Stimulated activated CD4-positive, alpha-beta T cell treated with anti-CD3 and anti-CD28 coated beads, Interleukin-1b, Interleukin-23, amount 100 ng/mL, for 48 hours (primary cell): ENCODE results near the gene HSPB2.
"Not testable (repeated sequence)": the region's sequence is repeated elsewhere in the genome, so short reads cannot be mapped to it uniquely, and the experiment has no call there.

Experiments used
- DNase-seq: peaks from one replicate; pipeline ENCODE4 v3.0.0-alpha.2; 2020

HSPB2 gene

DNA sequence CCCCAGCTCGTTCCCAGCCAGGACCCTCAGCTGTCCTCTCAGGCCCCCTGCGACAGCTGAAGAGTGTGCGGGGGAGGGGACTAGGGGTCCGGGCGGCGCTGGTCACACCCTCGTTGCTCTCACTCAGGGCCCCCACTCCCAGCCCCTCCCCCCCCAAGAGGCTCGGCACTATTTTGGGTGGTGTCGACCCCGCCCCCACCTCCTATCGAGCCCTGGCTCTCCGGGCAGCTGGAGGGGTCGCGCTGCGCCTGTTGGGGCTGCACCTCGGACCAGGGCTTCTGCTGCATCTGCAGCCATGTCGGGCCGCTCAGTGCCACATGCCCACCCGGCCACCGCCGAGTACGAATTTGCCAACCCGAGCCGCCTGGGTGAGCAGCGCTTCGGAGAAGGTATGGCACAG is at the start of gene HSPB2:
TSS of gene HSPB2 (plus strand) at position 200 of the 400 bp plus-strand sequence. CDS start at position 296, 96 bp downstream.
- DNase-seq: no peak

GRCh38 chr11:111870113-111870512 is 42.4 kb upstream of the HSPB2 start:
- no peak for DNase-seq

DNA sequence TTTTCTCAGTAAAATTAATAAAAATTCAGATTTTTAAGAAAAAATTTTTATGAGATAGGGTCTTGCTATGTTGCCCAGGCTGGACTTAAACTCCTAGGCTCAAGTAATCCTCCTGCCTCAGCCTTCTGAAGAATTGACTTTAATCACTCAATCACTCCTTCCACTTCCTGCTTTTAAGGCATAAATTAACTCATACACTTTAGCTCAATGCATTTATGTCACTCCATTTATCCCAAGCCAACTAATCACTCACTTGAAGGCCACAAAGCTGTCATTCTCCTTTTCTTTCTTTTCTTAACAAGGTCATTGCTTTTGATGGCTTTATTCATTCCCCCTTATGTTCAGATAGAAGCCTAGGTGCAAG is 42.0 kb upstream of the HSPB2 start:
- DNase-seq: no peak

GRCh38 chr11:111870886-111871692 is 41.4 kb upstream of the HSPB2 start, which contains the start of gene ALG9:
Gene ALG9 (minus strand): TSS chr11:111871581. CDS start chr11:111871482, 99 bp downstream.
- peak; percentile 85 for DNase-seq

DNA sequence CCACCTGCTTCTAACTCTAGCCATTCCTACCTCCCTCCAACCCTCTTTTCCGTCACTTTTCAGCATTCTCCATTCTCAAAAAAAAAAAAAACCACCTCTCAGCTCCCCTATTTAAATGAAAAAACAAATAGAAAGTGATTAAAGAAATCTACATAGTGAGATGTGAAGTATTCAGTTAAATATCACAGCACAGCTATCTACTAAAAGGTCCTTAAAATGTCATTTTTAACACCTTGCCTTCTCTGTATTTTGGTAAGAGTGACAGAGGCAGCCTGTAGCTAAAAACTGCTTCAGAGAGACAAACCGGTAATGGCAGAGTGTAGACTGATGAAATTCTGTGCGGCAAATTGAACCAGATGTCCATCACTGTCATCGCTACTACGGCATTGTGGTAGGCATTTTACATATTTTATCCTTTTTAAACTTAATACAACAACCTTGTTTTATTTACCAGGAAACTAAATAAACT is 40.8 kb upstream of the HSPB2 start:
- no peak for DNase-seq

DNA sequence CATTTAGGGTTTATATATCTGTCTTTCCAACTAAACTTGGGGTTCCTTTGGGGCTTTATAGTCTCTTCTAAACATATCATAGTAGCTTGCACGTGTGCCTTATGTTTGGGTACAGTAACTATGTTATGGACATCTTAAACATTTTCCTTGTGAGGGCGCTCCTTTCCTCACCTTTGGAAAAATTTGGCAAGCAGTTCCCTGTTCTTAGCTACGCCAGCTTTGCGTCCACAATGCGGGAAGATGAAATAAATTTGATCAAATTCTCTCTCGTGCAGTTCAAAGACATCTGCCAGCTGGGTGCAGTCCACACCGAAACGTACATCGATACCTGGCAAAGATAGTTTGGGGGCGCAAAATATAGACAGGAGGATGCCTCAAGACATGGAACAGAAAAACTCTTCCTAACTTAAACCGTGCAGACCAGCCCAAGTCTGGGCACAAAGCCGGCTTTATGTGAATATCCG is 34.1 kb upstream of the HSPB2 start:
- no peak for DNase-seq

- DNase-seq: peak; percentile 95
Measured at GRCh38 chr11:111878849-111879636, 33.5 kb upstream of the HSPB2 start, which contains the start of the genes CFAP68 and FDXACB1. Gene CFAP68 (plus strand): TSS chr11:111879541. CDS start chr11:111879561, 20 bp downstream. Gene FDXACB1 (minus strand): TSS chr11:111879165. CDS start chr11:111879132, 33 bp downstream.

GRCh38 chr11:111879637-111879960 is 32.9 kb upstream of the HSPB2 start:
- no peak for DNase-seq

DNA sequence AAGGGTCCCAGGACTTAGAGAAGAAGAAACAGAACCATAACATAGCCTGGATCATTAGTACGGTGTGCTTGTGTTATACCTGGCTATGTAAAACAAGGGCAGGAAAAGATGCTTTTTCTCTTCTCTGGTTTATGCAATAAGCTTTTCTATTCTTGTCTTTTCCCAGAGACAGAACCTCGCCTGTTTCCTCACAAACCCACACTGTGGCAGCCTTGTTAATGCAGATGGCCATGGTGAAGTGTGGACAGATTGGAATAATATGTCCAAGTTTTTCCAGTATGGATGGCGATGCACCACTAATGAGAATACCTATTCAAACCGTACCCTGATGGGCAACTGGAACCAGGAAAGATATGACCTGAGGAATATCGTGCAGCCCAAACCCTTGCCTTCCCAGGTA is 30.3 kb upstream of the HSPB2 start:
- no peak for DNase-seq

DNA sequence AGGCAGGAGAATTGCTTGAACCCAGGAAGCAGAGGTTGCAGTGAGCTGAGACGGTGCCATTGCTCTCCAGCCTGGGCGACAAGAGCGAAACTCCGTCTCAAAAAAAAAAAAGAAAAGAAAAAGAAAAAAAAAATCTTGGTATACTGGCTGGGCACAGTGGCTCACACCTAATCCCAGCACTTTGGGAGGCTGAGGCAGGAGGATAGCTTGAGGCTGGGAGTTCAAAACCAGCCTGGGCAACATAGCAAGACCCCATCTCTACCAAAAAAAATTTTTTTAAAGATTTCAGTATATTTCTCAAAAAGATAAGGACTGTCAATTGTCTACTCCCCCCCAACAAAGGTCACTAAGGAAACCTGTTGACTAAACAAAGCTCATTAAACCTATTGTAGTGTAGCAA is 27.5 kb upstream of the HSPB2 start:
- DNase-seq: not testable (repeated sequence)

- DNase-seq: no peak
Measured at GRCh38 chr11:111886032-111886431, 26.5 kb upstream of the HSPB2 start.

- no peak for DNase-seq
Measured at GRCh38 chr11:111886844-111887243, 25.7 kb upstream of the HSPB2 start.

DNA sequence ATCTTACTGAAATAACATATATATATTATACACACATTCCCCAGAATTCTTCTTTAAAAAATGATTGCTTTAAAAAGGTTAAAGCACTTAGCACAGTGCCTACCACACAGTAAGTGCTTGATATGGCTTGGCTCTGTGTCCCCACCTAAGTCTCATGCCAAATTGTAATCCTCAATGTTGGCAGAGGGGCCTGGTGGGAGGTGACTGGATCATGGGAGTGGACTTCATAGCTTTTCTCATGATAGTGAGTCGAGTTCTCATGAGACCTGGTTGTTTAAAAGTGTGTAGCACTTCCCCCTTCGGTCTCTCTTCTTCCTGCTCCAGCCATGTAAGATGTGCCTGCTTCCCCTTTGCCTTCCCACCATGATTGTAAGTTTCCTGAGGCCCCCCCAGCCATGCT is 7.1 kb upstream of the HSPB2 start:
- no peak for DNase-seq

- no peak for DNase-seq
Measured at GRCh38 chr11:111906680-111907079, 5.9 kb upstream of the HSPB2 start.

DNA sequence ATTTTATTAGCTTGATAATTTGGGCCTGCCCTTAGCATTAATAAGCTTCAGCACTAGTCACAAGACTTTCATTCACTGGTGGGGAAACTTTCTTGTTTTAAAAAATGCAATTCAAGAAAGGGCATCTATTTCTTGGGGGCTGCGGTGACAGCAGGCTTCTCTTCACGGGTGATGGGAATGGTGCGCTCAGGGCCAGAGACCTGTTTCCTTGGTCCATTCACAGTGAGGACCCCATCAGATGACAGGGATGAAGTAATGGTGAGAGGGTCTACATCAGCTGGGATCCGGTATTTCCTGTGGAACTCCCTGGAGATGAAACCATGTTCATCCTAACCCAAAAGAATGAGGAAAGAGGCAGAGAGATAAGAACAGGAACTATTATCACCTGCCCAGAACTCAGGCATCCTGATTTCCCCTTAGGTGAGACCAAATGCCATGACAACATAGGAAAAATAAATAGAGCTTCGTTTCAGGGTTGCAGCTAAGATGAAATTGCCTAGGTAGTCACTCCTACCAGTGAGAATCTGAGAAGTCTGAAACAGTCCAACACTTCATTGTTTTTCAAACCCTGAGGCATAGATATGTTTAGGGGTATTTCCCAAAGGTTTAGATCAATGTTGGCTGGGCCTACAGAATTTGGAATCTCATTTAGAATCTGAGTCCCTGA is 3.8 kb upstream of the HSPB2 start:
- no peak for DNase-seq

DNA sequence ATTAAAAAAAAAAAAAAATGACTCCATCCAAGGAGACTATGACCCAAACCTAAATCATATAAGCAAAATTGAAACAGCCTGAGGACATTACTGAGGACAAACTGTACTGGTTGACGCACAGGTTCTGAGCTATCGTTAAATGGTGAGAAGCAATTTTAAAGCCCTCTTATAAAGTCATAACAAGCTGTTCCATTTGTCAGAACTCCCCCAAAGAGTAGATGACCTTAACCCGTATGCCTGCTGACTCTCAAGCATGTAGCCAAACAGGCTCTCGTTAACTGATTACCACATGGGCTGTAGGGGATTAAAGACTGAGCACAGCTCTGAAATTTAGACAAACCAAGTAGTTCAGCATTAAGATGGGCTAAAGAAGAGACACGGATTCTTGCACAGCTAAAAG is 3.2 kb upstream of the HSPB2 start:
- no peak for DNase-seq

DNA sequence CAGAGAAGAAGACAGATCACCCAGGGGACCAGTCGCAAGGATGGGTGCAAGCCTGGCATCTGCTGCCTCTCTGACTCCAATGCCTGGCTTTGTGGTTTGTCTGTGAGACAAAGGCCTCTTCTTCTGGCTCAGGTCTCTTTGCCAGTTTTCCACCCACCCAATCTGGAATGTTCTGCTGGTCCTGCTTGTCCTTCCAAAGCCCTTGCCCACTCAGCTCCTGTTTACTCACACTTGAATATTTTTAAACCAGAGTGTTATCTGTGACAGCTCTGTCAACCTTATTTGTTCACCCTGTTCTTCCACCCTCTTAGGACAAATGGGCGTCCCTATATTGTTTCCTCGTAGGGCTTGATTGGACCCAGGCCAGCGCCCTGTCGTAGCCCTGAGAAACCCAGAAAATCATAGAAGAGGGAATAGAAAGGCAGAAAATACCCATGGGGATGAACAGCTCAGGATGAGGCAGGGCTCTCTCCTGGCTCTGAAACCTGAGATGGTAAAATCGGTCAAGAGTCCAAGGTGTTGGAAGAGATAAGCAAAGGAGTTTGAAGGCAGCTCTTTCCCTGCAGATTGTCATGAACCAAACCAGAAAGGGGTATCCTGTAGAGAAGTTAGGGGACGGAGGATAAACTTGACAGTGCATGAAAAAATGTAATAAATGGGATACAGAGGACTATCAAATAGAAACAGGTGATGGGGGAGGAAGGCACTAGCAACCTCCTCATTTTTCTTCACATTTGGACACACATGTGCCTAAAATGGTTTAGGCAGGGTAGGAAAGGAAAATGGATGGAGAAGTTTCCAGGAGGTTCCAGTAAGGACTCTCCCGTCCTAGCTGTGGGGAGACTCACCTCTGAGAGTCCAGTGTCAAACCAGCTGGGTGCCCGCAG is 1.6 kb upstream of the HSPB2 start:
- DNase-seq: no peak

- no peak for DNase-seq
Measured at GRCh38 chr11:111911563-111912401, 752 bp upstream of the HSPB2 start, which contains the start of gene CRYAB. Gene CRYAB (minus strand): TSS chr11:111911770. CDS start chr11:111911724, 46 bp downstream.

GRCh38 chr11:111913031-111913861 is 712 bp downstream of the HSPB2 start:
- DNase-seq: no peak

- DNase-seq: no peak
Measured at GRCh38 chr11:111913997-111914396, 1.5 kb downstream of the HSPB2 start.
